ENCODE data around the gene DLEC1. TPM values are rescaled to one million over a fixed set of nuclear protein-coding genes. Genes with fewer than 3 reads are reported as not detected.

Gene DLEC1
- total RNA-seq, 1 donor from 2014 or later = not detected

- H3K4me3 ChIP-seq (ENCODE audit: low read depth, low read length) = no peak overlapping the region
- TF ChIP-seq CTCF (conservative IDR thresholded peaks at IDR 0.05; ENCODE audit: low read depth, low read length) = no peak
- DNase-seq (ENCODE audit: low read depth) = no peak
These were observed 112.8 kb downstream of the DLEC1 start for GRCh38 chr3:38151667-38152265.

- H3K4me3 ChIP-seq (ENCODE audit: low read depth, low read length) = no peak overlapping the region
- DNase-seq (ENCODE audit: low read depth) = no peak
- no peak for TF ChIP-seq CTCF (conservative IDR thresholded peaks at IDR 0.05; ENCODE audit: low read depth, low read length)
These were observed 113.6 kb downstream of the DLEC1 start for GRCh38 chr3:38152609-38153008.

- no peak for DNase-seq (ENCODE audit: low read depth)
- TF ChIP-seq CTCF (conservative IDR thresholded peaks at IDR 0.05; ENCODE audit: low read depth, low read length) = no peak
- no peak overlapping the region for H3K4me3 ChIP-seq (ENCODE audit: low read depth, low read length)
These were observed 114.2 kb downstream of the DLEC1 start for GRCh38 chr3:38153221-38153620.

GRCh38 chr3:38154033-38154494 lies 115.1 kb downstream of the DLEC1 start:
- no peak overlapping the region for H3K4me3 ChIP-seq (ENCODE audit: low read depth, low read length)
- DNase-seq (ENCODE audit: low read depth) = peak; percentile 97
- no peak for TF ChIP-seq CTCF (conservative IDR thresholded peaks at IDR 0.05; ENCODE audit: low read depth, low read length)

GRCh38 chr3:38154625-38155255 lies 115.7 kb downstream of the DLEC1 start:
- DNase-seq (ENCODE audit: low read depth) = no peak

GRCh38 chr3:38155825-38156224 lies 116.8 kb downstream of the DLEC1 start:
- no peak for DNase-seq (ENCODE audit: low read depth)
- TF ChIP-seq CTCF (conservative IDR thresholded peaks at IDR 0.05; ENCODE audit: low read depth, low read length) = no peak
- H3K4me3 ChIP-seq (ENCODE audit: low read depth, low read length) = no peak overlapping the region

More at GRCh38 chr3:38154625-38155255, 115.7 kb downstream of the DLEC1 start:
- TF ChIP-seq CTCF (conservative IDR thresholded peaks at IDR 0.05; ENCODE audit: low read depth, low read length) = no peak
- no peak overlapping the region for H3K4me3 ChIP-seq (ENCODE audit: low read depth, low read length)

- no peak for DNase-seq (ENCODE audit: low read depth)
- no peak overlapping the region for H3K4me3 ChIP-seq (ENCODE audit: low read depth, low read length)
- TF ChIP-seq CTCF (conservative IDR thresholded peaks at IDR 0.05; ENCODE audit: low read depth, low read length) = no peak
These were observed 118.1 kb downstream of the DLEC1 start for GRCh38 chr3:38157117-38157516.
